Measurements from ENCODE around the gene CFTR.
"Not testable (repeated sequence)": the region's sequence is repeated elsewhere in the genome, so short reads cannot be mapped to it uniquely, and the experiment has no call there.

The CFTR gene

DNA sequence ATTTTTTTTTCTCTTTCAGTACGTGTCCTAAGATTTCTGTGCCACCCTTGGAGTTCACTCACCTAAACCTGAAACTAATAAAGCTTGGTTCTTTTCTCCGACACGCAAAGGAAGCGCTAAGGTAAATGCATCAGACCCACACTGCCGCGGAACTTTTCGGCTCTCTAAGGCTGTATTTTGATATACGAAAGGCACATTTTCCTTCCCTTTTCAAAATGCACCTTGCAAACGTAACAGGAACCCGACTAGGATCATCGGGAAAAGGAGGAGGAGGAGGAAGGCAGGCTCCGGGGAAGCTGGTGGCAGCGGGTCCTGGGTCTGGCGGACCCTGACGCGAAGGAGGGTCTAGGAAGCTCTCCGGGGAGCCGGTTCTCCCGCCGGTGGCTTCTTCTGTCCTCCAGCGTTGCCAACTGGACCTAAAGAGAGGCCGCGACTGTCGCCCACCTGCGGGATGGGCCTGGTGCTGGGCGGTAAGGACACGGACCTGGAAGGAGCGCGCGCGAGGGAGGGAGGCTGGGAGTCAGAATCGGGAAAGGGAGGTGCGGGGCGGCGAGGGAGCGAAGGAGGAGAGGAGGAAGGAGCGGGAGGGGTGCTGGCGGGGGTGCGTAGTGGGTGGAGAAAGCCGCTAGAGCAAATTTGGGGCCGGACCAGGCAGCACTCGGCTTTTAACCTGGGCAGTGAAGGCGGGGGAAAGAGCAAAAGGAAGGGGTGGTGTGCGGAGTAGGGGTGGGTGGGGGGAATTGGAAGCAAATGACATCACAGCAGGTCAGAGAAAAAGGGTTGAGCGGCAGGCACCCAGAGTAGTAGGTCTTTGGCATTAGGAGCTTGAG, at the start of gene CFTR:
Gene CFTR, plus strand, starts transcription at position 801 of the 830 bp plus-strand sequence. CDS start 70 bp downstream, outside the sequence.
- no peak within 1 kb of the TSS for H3K4me3 Mint-ChIP-seq
- no peak within 1 kb of the TSS for H3K27ac Mint-ChIP-seq
- H3K36me3 Mint-ChIP-seq (ENCODE audit: low read depth): no peaks in the 10 kb centered on the region
- no peaks in the 10 kb centered on the region for H3K4me1 Mint-ChIP-seq (ENCODE audit: low read depth)
- H3K27me3 Mint-ChIP-seq: peaks cover 39% of the 10 kb centered on the region
- no peaks in the 10 kb centered on the region for H3K9me3 Mint-ChIP-seq

DNA sequence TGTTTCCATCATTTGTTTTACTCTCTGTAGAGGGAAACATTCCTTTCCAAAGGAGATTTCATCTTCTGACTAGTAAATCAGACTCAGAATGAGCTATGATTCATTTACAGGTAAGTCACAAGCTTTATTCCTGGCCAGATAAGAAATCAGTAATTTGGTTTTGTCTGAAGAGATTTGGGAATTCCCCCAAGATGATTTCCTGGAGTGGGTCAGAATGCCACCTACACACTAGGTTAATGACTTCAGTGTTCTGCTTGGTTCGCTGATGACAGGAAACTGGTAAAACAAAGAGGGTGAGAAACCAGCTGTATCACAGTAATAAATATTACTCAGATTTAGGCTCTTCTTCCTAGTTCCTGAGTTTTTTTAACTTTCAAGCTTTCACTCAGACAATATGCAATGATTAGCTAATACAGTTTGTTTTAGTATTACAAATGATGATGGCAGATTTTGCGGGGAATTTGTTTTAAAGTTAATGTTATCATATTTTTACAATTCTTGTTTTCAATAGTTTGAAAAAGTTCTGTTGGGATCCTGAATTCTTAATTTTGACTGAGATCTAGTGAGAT, 44.3 kb upstream of the CFTR start:
- H3K27me3 Mint-ChIP-seq: peaks cover 4% of the 10 kb centered on the region
- no peaks in the 10 kb centered on the region for H3K36me3 Mint-ChIP-seq (ENCODE audit: low read depth)
- peaks cover 3% of the 10 kb centered on the region for H3K9me3 Mint-ChIP-seq
- H3K4me1 Mint-ChIP-seq (ENCODE audit: low read depth): peaks cover 3% of the 10 kb centered on the region
- H3K27ac Mint-ChIP-seq: no peak overlapping the region
- no peak overlapping the region for H3K4me3 Mint-ChIP-seq

DNA sequence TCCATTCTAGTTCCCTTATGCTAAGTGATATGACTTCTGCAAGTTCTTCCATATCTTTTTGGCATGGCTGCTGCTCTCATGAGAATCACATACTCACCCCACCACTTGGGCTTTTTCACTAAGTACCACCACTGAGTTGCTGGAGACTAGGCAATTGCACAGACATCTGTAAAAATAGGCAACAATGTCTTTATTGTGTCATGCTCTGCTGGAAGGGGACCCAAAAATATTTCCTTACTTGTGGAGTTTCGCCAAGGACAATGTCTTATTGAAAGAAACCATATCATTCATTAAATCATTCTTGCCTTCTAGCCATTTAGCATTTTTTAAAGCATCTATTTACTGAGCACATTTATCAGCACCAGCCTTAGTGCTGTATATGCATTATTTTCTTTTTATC, 35.2 kb upstream of the CFTR start:
- Mint-ChIP-seq H3K4me1 (ENCODE audit: low read depth) (no peaks in the 10 kb centered on the region), H3K27ac (no peak overlapping the region), H3K27me3 (no peaks in the 10 kb centered on the region), H3K36me3 (ENCODE audit: low read depth) (no peaks in the 10 kb centered on the region), H3K9me3 (peaks cover 4% of the 10 kb centered on the region), H3K4me3 (no peak overlapping the region)

DNA sequence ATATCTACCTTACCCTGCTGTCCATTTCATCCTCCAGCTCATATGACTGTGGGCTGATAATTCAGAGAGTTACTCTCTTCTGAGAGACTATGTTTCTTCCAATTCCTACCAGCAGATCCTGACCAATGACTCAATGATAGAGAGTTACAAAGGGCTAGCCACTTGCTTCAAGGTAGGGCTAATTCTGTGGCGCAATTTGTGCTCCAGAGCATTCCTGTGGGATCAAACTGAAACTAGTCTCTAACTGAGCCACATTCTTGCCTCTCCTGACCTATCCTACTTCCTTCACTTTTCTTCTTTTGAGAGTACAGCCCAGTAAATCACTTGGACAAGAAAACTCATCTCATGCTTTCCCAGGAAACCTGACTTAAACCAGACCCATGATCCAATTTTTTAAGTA, 34.6 kb upstream of the CFTR start:
- Mint-ChIP-seq H3K27ac (no peak overlapping the region), H3K27me3 (no peaks in the 10 kb centered on the region), H3K9me3 (peaks cover 4% of the 10 kb centered on the region), H3K4me1 (ENCODE audit: low read depth) (no peaks in the 10 kb centered on the region), H3K4me3 (no peak overlapping the region), H3K36me3 (ENCODE audit: low read depth) (no peaks in the 10 kb centered on the region)

DNA sequence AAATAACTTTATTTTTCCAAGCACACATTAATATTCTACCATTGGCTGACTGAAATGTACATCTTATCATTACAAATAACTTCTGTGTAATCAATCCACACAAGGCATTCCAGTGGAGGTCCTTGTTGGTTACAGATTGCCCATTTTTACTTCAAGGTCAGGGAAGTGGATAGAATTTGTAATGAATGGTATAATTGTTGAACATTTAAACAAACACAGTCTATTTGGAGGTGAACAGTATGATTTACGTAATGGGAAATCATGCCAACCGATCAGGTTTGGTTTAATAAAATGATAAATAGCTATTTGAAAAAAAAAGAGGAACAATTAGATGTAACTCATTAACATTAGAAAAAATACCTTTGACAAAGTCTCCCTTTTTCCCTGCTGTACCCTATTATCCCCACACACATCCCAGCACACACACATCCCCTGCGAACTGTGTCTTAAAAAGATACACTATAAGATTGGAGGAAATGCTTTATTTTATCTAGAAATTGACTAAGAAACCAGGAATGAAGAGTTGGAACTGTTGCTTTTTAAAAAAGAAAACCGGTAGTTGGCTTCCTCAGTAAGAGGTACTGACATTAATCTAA, 33.5 kb upstream of the CFTR start:
- Mint-ChIP-seq H3K4me1 (ENCODE audit: low read depth) (no peaks in the 10 kb centered on the region), H3K27me3 (no peaks in the 10 kb centered on the region), H3K36me3 (ENCODE audit: low read depth) (no peaks in the 10 kb centered on the region), H3K9me3 (peaks cover 5% of the 10 kb centered on the region), H3K4me3 (no peak overlapping the region), H3K27ac (no peak overlapping the region)

DNA sequence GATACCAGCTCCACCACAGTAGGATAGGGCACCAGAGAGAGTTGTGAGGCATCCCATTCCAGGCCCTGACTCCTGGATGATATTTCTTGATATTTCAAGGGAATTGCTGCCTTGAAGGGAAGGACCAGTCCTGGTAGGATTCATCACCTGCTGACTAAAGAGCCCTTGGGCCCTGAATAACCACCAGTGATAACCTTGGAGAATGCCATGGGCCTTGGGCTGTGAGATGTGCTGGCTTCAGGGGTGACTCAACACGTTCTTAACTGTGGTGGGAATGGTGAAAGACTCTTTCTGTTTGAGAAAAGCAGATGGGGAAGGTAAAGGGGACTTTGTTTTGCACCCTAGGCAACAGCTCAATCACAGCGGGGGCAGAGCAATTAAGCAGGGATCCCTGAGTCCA, 31.2 kb upstream of the CFTR start:
- Mint-ChIP-seq H3K9me3 (peaks cover 12% of the 10 kb centered on the region), H3K27me3 (no peaks in the 10 kb centered on the region), H3K36me3 (ENCODE audit: low read depth) (no peaks in the 10 kb centered on the region), H3K4me3 (no peak overlapping the region), H3K4me1 (ENCODE audit: low read depth) (no peaks in the 10 kb centered on the region), H3K27ac (no peak overlapping the region)

DNA sequence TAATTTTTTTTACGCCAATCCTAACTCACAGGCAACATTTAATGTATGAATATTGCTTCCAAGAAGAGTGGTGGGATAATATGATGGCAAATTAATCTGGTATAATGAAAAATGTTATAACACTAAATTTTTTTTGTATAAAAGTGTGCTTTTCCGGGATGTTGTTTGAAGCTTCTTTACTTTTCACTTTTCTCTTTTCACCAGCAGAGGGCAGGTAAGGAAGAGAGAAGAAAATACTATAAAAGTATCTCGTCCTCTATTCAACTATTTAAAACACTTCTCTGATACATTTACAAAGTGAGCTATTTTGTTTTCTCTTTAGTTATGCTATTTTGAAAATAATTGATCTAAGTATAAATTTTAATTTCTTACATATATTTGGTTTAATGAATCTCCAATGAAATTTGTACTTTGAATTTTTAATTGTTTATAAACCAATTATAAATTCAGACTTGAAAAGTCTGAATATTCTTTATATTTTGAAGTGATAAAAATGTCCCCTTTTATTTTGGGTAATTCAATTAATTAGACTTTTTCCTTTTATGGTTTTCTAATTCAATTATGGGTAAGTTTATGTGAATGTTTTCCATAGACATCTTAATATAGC, 20.7 kb upstream of the CFTR start:
- Mint-ChIP-seq H3K36me3 (ENCODE audit: low read depth) (no peaks in the 10 kb centered on the region), H3K4me1 (ENCODE audit: low read depth) (no peaks in the 10 kb centered on the region), H3K9me3 (no peaks in the 10 kb centered on the region), H3K4me3 (no peak overlapping the region), H3K27me3 (no peaks in the 10 kb centered on the region), H3K27ac (no peak overlapping the region)

DNA sequence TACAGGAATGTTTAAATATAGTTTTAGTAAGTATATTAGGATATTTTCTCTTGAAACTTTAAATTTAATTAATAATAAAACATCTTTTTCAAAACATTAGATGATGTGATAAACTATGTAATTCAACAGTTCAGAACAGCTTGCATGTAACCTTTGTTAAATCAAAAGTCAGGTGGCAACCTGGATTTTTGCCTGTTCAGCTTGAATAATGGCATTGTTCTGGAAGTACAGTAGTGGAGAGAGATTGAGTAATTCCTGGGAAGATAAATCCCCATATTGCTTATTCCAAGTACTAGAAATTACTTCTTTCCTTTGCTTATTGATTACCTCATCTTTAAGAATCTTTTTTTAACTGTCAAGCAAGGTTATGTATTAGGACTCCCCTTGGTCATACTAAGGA, 20.1 kb upstream of the CFTR start:
- no peaks in the 10 kb centered on the region for H3K27me3 Mint-ChIP-seq
- no peak overlapping the region for H3K4me3 Mint-ChIP-seq

DNA sequence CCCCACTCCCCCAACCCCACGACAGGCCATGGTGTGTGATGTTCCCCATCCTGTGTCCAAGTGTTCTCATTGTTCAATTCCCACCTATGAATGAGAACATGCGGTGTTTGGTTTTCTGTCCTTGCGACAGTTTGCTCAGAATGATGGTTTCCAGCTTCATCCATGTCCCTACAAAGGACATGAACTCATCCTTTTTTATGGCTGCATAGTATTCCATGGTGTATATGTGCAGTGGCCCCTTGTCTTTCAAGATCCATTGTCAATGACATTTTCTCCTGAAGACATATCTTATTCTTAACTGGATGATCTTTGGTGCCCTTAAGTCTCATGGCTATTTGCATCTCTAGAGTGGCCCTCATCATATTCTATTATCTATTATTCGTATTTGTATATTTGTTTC, 19.0 kb upstream of the CFTR start:
- H3K27me3 Mint-ChIP-seq; H3K9me3 Mint-ChIP-seq; H3K27ac Mint-ChIP-seq; H3K36me3 Mint-ChIP-seq (ENCODE audit: low read depth); H3K4me1 Mint-ChIP-seq (ENCODE audit: low read depth); H3K4me3 Mint-ChIP-seq: not testable (repeated sequence)

More for the DNA sequence above, 20.1 kb upstream of the CFTR start:
- no peak overlapping the region for H3K27ac Mint-ChIP-seq
- H3K36me3 Mint-ChIP-seq (ENCODE audit: low read depth): no peaks in the 10 kb centered on the region
- no peaks in the 10 kb centered on the region for H3K9me3 Mint-ChIP-seq
- no peaks in the 10 kb centered on the region for H3K4me1 Mint-ChIP-seq (ENCODE audit: low read depth)

DNA sequence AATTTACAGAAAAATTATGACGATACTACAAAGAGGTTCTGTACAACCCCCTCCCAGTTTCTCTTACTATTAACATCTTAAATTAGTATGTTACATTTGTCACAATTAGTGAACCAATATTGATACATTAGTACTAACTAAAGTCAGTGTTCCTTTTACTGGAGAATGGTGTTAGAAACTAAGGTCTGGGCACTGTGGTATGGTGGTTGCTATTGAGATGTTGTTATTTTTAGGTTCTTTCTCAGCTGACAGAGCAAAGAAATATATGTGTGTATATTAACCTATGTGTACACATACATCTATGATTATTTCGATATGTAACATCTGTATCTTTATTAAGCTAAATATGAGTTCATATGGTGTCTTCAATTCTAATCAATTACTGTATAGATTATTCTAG, 11.7 kb upstream of the CFTR start:
- Mint-ChIP-seq H3K27me3 (no peaks in the 10 kb centered on the region), H3K36me3 (ENCODE audit: low read depth) (no peaks in the 10 kb centered on the region), H3K9me3 (no peaks in the 10 kb centered on the region), H3K27ac (no peak overlapping the region), H3K4me1 (ENCODE audit: low read depth) (no peaks in the 10 kb centered on the region), H3K4me3 (no peak overlapping the region)

DNA sequence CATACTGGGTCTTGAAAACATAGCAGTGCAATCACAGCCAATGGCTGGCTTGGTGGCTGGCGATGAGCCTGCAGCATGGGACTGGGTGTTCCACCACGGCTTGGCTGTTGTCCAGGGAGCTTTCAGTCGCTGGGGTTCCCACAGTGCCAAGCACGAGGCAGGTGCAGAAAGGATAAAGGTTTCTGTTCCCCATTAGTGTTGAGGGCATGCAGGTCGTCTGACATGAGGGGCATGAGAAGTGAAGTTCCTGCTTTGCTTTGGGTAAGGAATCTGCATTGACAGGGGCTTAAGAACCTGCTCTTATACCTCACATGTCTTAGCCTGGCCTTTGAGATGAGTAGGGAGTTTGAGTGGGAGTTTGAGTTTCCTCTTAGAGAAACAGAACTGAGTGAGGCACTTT, 9.0 kb upstream of the CFTR start:
- no peak overlapping the region for H3K27ac Mint-ChIP-seq
- H3K4me3 Mint-ChIP-seq: no peak overlapping the region
- H3K4me1 Mint-ChIP-seq (ENCODE audit: low read depth): no peaks in the 10 kb centered on the region
- H3K27me3 Mint-ChIP-seq: peaks cover 2% of the 10 kb centered on the region
- H3K36me3 Mint-ChIP-seq (ENCODE audit: low read depth): no peaks in the 10 kb centered on the region
- no peaks in the 10 kb centered on the region for H3K9me3 Mint-ChIP-seq

DNA sequence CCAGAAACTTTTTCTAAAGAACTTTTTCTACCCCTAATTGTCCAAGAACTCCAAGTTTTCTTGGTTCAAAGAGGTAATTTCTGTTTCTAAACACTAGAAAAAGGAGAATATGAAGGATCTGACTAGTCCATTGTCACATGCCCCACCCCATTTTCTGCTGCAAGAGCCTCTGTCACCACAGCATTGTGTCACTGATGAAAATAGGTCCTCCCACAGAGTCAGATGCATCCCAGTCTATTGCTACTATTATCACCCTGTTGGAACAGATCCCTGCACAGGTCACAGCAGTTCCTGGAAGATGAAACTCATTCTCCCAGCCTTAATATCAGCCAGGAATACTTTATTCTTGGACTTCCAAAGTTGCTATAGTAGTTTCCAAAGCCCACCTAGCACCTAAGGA, 7.5 kb upstream of the CFTR start:
- no peaks in the 10 kb centered on the region for H3K4me1 Mint-ChIP-seq (ENCODE audit: low read depth)
- no peak overlapping the region for H3K27ac Mint-ChIP-seq
- H3K36me3 Mint-ChIP-seq (ENCODE audit: low read depth): no peaks in the 10 kb centered on the region

DNA sequence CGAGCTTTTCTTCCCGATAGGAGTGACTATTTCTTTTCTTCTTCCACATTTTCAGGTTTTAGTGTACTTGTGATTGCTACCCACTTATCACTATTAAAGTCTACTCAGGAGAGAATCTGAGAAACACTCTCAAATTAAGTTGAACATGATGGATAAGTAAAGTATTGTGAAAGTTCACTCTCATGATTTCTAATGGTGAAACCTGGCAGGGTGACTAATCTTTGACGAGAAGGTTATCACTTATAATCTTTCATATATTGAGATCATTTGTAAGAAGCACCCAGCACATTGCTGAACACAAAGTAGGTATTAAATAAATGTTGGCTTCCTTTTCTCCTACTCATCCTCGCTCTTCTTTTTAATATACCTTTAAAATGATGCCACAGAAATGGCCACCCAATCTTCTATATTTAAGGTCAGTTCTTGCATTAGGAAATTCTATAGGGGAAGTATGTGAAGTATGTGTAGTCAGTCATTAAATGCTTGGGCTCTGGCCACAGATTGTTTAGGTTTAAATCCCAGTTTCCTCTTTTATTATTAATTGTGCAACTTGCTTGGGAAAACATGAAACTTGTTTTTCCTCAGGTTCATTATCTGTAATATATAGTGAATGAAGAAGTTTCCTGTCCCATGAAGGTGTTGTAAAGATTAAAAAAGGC, 3.1 kb upstream of the CFTR start:
- Mint-ChIP-seq H3K4me1 (ENCODE audit: low read depth) (no peaks in the 10 kb centered on the region), H3K27ac (no peak overlapping the region), H3K27me3 (peaks cover 35% of the 10 kb centered on the region), H3K9me3 (no peaks in the 10 kb centered on the region), H3K4me3 (no peak overlapping the region), H3K36me3 (ENCODE audit: low read depth) (no peaks in the 10 kb centered on the region)

More for the DNA sequence above, 7.5 kb upstream of the CFTR start:
- no peaks in the 10 kb centered on the region for H3K9me3 Mint-ChIP-seq
- no peak overlapping the region for H3K4me3 Mint-ChIP-seq
- peaks cover 9% of the 10 kb centered on the region for H3K27me3 Mint-ChIP-seq

DNA sequence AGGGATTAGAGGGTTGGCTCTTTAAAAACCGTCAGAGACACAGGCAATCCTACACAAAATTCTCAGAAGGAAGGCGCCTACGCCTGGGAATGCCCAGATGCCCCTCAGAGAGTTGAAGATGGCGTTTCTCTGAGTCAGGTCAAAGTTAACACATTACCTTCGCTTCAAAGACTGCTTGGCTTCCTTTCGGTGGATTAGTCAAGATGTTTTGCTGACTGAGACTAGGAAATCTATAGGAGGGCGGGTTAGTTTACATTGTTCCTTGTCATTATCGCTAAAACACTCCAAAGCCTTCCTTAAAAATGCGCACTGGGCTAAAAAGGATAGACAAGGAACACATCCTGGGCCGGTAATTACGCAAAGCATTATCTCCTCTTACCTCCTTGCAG, 995 bp upstream of the CFTR start:
- Mint-ChIP-seq H3K36me3 (ENCODE audit: low read depth) (no peaks in the 10 kb centered on the region), H3K9me3 (no peaks in the 10 kb centered on the region), H3K27me3 (peaks cover 39% of the 10 kb centered on the region), H3K4me1 (ENCODE audit: low read depth) (no peaks in the 10 kb centered on the region), H3K4me3 (no peak overlapping the region), H3K27ac (no peak overlapping the region)

DNA sequence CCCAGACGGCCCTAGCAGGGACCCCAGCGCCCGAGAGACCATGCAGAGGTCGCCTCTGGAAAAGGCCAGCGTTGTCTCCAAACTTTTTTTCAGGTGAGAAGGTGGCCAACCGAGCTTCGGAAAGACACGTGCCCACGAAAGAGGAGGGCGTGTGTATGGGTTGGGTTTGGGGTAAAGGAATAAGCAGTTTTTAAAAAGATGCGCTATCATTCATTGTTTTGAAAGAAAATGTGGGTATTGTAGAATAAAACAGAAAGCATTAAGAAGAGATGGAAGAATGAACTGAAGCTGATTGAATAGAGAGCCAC, 184 bp downstream of the CFTR start:
- H3K27me3 Mint-ChIP-seq: peaks cover 39% of the 10 kb centered on the region
- no peak overlapping the region for H3K4me3 Mint-ChIP-seq
- no peaks in the 10 kb centered on the region for H3K36me3 Mint-ChIP-seq (ENCODE audit: low read depth)
- no peak overlapping the region for H3K27ac Mint-ChIP-seq
- no peaks in the 10 kb centered on the region for H3K4me1 Mint-ChIP-seq (ENCODE audit: low read depth)
- no peaks in the 10 kb centered on the region for H3K9me3 Mint-ChIP-seq
